Activated naive CD8-positive, alpha-beta T cell treated with anti-CD3 and anti-CD28 coated beads, Interleukin-2, amount 50 U/mL, for 16 hours (primary cell): ENCODE results near the gene TMEM191C.
"Not testable (repeated sequence)": the region's sequence is repeated elsewhere in the genome, so short reads cannot be mapped to it uniquely, and the experiment has no call there.

Experiments
- DNase-seq: peaks from one replicate; pipeline ENCODE4 v3.0.0-alpha.2; 2020; ENCODE audit warnings: low read depth, low spot score

Gene TMEM191C

DNA sequence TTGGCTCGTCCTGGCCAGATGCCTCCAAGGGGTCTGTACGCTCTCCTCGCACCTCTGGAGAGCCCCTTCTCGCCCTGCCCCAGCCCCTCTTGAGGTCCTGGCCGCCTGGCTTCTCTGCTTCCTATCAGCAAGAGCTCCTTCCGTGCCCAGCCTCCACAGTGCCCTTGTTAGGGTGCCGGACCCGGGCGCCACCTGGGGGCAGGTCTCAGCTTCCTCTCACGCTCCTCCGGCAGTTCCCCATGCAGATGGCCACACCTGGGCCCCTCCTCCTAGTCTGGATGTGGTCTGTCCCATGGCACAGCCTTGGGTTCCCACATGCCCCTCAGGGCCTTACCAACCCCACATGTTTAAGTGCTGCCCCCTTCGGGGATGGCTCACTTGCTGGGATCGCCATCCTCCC lies 6.5 kb downstream of the TMEM191C start:
- DNase-seq = not testable (repeated sequence)

- DNase-seq = not testable (repeated sequence)
Observed at GRCh38 chr22:21484039-21484438, 16.9 kb downstream of the TMEM191C start.

DNA sequence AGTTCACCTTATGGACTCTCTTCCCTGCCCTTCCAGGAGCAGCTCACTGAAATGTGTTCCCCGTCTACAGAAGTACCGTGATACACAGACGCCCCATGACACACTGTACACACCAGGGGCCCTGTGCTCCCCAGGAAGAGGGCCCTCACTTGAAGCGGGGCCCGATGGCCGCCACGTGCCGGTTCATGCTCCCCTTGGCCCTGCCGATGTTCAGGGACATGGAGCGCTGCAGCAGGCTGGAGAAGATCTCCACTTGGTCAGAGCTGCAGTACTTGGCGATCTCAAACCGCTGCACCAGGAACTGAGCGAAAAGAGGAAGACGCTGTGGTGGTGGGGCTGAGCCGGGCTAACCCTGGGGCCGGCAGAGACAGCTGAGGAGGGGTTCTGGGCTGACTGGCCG lies 20.5 kb downstream of the TMEM191C start:
- DNase-seq = not testable (repeated sequence)

DNA sequence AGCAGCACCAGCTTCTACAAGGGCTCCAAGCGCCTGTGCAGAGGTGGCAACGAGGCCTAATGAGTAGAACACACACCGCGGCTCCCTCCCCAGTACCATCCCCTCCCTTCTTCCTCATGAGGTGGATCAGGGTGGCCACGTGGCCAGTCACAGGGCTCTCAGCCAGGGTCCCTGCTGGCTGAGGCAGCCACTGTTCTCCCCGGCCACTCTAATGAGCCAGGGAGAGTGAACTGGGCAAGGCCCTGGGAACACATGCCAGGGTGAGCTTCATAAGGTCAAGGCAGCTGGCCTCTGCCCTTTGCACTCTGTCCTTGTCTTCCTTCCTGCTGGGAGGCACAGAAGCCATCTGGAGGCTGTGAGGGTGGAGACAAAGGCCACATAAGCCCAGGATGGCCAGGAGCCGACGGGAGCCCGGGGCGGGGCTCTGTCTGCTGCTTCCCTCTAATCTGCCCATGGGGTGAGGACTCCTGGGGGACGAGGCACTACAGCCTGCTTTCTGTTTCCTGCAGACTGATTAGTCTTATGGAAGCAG lies 22.0 kb downstream of the TMEM191C start:
- DNase-seq = not testable (repeated sequence)

DNA sequence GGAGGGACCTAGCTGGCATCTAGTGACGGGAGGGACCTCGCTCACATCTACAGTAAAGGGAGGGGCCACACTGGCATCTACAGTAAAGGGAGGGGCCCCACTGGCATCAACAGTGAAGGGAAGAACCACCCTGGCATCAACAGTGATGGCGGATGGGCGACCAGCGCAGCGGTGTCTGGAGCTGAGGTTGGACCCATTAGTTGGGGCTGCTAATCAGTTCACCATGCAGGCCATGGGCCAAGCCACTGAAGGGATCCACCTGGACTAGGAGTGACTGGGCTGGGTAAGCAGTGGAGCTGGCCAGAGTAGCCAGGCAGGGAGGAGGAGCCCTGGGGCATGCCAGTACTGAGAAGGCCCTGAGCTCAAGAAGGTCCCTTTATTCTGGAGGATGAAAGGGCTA lies 23.4 kb downstream of the TMEM191C start:
- DNase-seq = not testable (repeated sequence)

- not testable (repeated sequence) for DNase-seq
Observed at GRCh38 chr22:21492271-21492670, 25.1 kb downstream of the TMEM191C start.

- not testable (repeated sequence) for DNase-seq
Observed at GRCh38 chr22:21493789-21494782, 26.9 kb downstream of the TMEM191C start.

GRCh38 chr22:21497984-21498383 lies 30.8 kb downstream of the TMEM191C start:
- DNase-seq = not testable (repeated sequence)

DNA sequence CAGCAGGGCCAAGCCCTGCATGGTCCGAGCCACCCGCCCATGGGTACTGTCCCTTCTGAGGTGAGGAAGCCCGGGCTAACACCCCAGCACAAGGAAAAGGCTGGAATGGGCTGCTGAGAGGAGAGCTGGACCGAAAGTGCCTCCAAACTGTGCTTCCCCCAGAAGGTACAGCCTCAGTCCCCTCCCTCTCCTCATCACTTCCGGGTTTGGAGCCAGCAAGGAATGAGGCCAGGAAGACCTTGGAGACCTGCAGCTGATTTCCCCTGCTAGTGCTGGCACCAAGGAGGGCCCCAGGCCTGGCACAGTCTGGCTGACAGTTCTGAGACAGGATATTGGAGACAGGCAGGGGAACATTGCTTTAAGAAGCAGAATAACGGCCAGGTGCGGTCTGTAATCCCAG lies 31.3 kb downstream of the TMEM191C start:
- not testable (repeated sequence) for DNase-seq

- DNase-seq = not testable (repeated sequence)
Observed at GRCh38 chr22:21499623-21500506, 32.7 kb downstream of the TMEM191C start.

GRCh38 chr22:21510397-21510796 lies 43.2 kb downstream of the TMEM191C start:
- DNase-seq = not testable (repeated sequence)

DNA sequence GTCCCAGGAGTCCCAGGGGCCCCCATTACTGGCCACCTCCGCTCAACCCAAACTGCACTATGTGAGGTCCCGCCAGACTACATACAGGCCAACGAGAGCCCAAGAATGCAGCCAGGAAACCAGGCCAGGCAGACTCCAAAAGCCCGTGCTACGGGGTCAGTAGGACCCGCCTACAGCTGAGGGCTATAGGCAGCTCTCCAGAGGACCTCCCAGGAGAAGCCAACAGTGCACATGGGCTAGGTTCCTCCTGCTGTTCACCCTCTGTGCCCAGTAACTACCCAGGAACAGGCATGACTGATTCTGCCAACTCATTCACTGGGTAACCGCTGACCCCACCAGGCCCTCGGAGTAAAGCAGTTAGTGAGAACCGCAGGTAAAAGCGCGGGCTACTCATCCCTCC lies 44.8 kb downstream of the TMEM191C start:
- not testable (repeated sequence) for DNase-seq

GRCh38 chr22:21514117-21514516 lies 46.9 kb downstream of the TMEM191C start:
- not testable (repeated sequence) for DNase-seq

DNA sequence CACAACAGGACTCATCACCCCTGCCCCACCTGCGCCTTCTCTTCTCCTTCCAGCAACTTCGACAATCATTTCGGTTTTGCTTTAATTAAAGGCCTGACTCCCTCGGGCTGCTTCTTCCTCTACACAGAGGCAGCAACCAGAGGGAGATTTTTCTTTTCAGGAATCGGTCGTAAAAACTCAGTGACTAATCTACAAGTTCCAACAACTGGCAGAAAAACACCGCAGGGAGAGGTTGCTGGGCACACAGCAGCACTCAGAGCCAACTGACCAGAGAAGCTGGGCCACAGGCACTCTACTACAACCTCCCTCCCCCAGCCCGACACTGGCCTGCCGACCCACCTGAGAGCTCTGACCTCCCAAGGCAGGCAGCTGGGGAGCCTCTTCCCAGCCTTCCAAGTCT lies 48.0 kb downstream of the TMEM191C start:
- DNase-seq = not testable (repeated sequence)

DNA sequence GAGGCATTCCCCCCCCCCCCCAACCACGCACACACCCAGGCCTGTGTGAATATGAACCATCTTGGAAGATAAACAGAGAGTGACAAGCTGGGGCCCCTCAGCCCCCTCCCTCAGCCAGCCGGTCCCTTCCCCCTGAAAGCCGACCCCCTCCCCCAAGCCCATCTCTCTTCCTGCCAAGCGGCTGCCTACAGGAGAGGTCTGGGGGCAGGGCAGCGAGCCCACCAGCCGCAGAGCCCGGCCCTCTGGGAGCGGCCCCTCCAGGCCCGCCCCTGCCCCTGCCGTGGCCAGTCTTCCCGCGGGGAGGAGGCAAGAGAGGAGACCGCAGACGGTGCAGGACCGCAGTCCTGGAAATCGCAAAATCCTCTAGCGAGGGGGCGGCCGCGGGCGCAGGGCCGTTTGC lies 49.3 kb downstream of the TMEM191C start:
- not testable (repeated sequence) for DNase-seq

- not testable (repeated sequence) for DNase-seq
Observed at GRCh38 chr22:21516970-21517764, 50.0 kb downstream of the TMEM191C start.
